Lung (tissue), 12 donors: ENCODE data around the gene CXCR4. TPM values are rescaled to one million over a fixed set of nuclear protein-coding genes. Genes with fewer than 3 reads are reported as not detected.
A peak's percentile ranks its signal among the peaks of the same experiment; 100 is the strongest.

Experiments used
- ATAC-seq: fragments of 200-7000 bp; cut with Tn5 transposase; one replicate; pipeline ENCODE4 v1.9.1; 2020; ENCODE audit warnings: moderate number of reproducible peaks; ENCODE audit not compliant: insufficient read depth, low FRiP score
- DNase-seq, 3 donors: peaks; one replicate each; pipeline ENCODE4 v3.0.0-alpha.2; 2013 to 2017
- H3K27ac ChIP-seq, 2 donors: one replicate each; pipeline ENCODE4 v1.5.1; 2013; ENCODE audit warnings: mild to moderate bottlenecking in 2 of 2, moderate library complexity in 2 of 2, control low read depth in 1 of 2, inconsistent platforms in 1 of 2, low read depth in 1 of 2, low read length in 1 of 2
- H3K27me3 ChIP-seq, 3 donors: one replicate each; pipeline ENCODE4 v1.5.1; 2013; ENCODE audit warnings: low read length in 2 of 3; ENCODE audit not compliant: control insufficient read depth in 3 of 3, insufficient read depth in 3 of 3
- H3K36me3 ChIP-seq, 4 donors: one replicate each; pipeline ENCODE4 v1.5.1; 2013; ENCODE audit warnings: low read length in 4 of 4, mild to moderate bottlenecking in 1 of 4, moderate library complexity in 1 of 4; ENCODE audit not compliant: control insufficient read depth in 4 of 4, insufficient read depth in 4 of 4
- H3K4me1 ChIP-seq, 5 donors: one replicate each; pipeline ENCODE4 v1.5.1; 2013; ENCODE audit warnings: low read length in 5 of 5, mild to moderate bottlenecking in 2 of 5, moderate library complexity in 1 of 5; ENCODE audit not compliant: control insufficient read depth in 5 of 5, insufficient read depth in 5 of 5
- H3K4me3 ChIP-seq: one replicate; pipeline ENCODE4 v1.5.1; 2013; ENCODE audit warnings: mild to moderate bottlenecking, control low read depth, moderate library complexity
- H3K9ac ChIP-seq, 2 donors: one replicate each; pipeline ENCODE4 v1.5.1; 2013; ENCODE audit warnings: low read length in 2 of 2, control low read depth in 1 of 2; ENCODE audit not compliant: insufficient read depth in 1 of 2
- H3K9me3 ChIP-seq, 4 donors: one replicate each; pipeline ENCODE4 v1.5.1; 2013; ENCODE audit warnings: low read length in 3 of 4, mild to moderate bottlenecking in 1 of 4, moderate library complexity in 1 of 4; ENCODE audit not compliant: control insufficient read depth in 4 of 4, insufficient read depth in 3 of 4
- CTCF ChIP-seq: IDR thresholded peaks from 2 replicates; pipeline ENCODE4 v1.5.1; 2012; ENCODE audit warnings: mild to moderate bottlenecking; ENCODE audit errors: control extremely low read depth, extremely low read depth
- WGBS, 2 donors: extraction: QIAGEN DNeasy Blood & Tissue Kit; methylation state at CpG; one replicate each; pipeline ENCODE4 v1.1.7; 2013; 5-methylcytosine and 5-hydroxymethylcytosine counted together
- polyA plus RNA-seq, 2 donors: library from polyadenylated mRNA; stranded (reverse); fragments of 200-250 nt; gene quantifications; one replicate each; pipeline ENCODE4 v1.2.1, GENCODE V29; 2013
- total RNA-seq, 2 donors: library from RNA; depleted of rRNA in 1 of 2; stranded (reverse); fragments of >200 nt in 1 of 2; gene quantifications; one replicate each; pipeline ENCODE4 v1.2.1, GENCODE V29; 2014 to 2021
- donor health status: control.
- donor health status: control.
- donor health status: Bipolar disorder and iron deficiency.
- donor health status: healthy.
- donor health status: DM: yes; HTN: yes; CAD: no.

Gene CXCR4
- total and polyA plus RNA-seq, 4 donors, result 17.5 to 214 (median 73.1) TPM

GRCh38 chr2:136081582-136082210 is 36.3 kb downstream of the CXCR4 start:
- H3K36me3 ChIP-seq, result no peaks in the 10 kb centered on the region
- no peak for TF ChIP-seq CTCF
- WGBS, 2 donors, result 79 to 87% methylated on average over 3 of the region's 3 CpGs
- DNase-seq (no peak), ATAC-seq (no peak)
- H3K9me3 ChIP-seq, result peaks cover 0 to 5% (median 0%) of the 10 kb centered on the region in 4 donors
- H3K9ac ChIP-seq, result no peak overlapping the region
- no peaks in the 10 kb centered on the region for H3K27me3 ChIP-seq
- H3K4me1 ChIP-seq, result no peaks in the 10 kb centered on the region
- no peak overlapping the region for H3K27ac ChIP-seq
- no peak overlapping the region for H3K4me3 ChIP-seq

GRCh38 chr2:136080114-136080513 is 37.8 kb downstream of the CXCR4 start:
- no peak overlapping the region for H3K27ac ChIP-seq
- ATAC-seq (no peak), DNase-seq (no peak)
- H3K27me3 ChIP-seq, result no peaks in the 10 kb centered on the region
- no peak for TF ChIP-seq CTCF
- H3K9ac ChIP-seq, result no peak overlapping the region
- no peak overlapping the region for H3K4me3 ChIP-seq
- H3K36me3 ChIP-seq, result no peaks in the 10 kb centered on the region
- WGBS, 2 donors, result 83 to 92% methylated on average over 2 of the region's 2 CpGs
- H3K9me3 ChIP-seq, result peaks cover 0 to 5% (median 0%) of the 10 kb centered on the region in 4 donors
- no peaks in the 10 kb centered on the region for H3K4me1 ChIP-seq

GRCh38 chr2:136077107-136077506 is 40.8 kb downstream of the CXCR4 start:
- Histone ChIP-seq H3K27me3 (no peaks in the 10 kb centered on the region), H3K9me3 (peaks cover 0 to 8% (median 0%) of the 10 kb centered on the region in 4 donors), H3K27ac (no peak overlapping the region), H3K9ac (no peak overlapping the region), H3K4me3 (no peak overlapping the region), H3K36me3 (no peaks in the 10 kb centered on the region), H3K4me1 (no peaks in the 10 kb centered on the region)
- DNase-seq (no peak), ATAC-seq (no peak)
- no peak for TF ChIP-seq CTCF
- 92 to 97% methylated on average over 5 of the region's 5 CpGs for WGBS, 2 donors

- H3K27ac ChIP-seq, result no peak overlapping the region
- TF ChIP-seq CTCF, result no peak
- ATAC-seq, result no peak
- H3K4me1 ChIP-seq, result no peaks in the 10 kb centered on the region
- H3K9me3 ChIP-seq, result peaks cover 0 to 11% (median 0%) of the 10 kb centered on the region in 4 donors
- DNase-seq, result peak in 1 of 3 donors; percentile 19
- H3K9ac ChIP-seq, result no peak overlapping the region
- H3K4me3 ChIP-seq, result no peak overlapping the region
- H3K36me3 ChIP-seq, result no peaks in the 10 kb centered on the region
- no peaks in the 10 kb centered on the region for H3K27me3 ChIP-seq
- 66 to 85% methylated on average over 12 of the region's 12 CpGs for WGBS, 2 donors
These were observed 42.5 kb downstream of the CXCR4 start for GRCh38 chr2:136075476-136075875.
